Transverse colon (tissue), 3 donors: ENCODE data around the gene CCDC33.

Experiments used
- POLR2A ChIP-seq: fragments of 450-650 bp; IDR thresholded peaks from one replicate; pipeline ENCODE4 v1.6.1; 2016; ENCODE audit warnings: antibody characterized with exemption, mild to moderate bottlenecking, moderate library complexity
- TF ChIP-seq, protein P1 (sequence below), 5 experiments: fragments of 200-600 bp in 3 of 5; fragments of 450-650 bp in 2 of 5; sonication (generic) in 3 of 5; IDR thresholded peaks; 1 replicate in 2 of 5; 2 replicates in 3 of 5; pipeline ENCODE4 v1.5.1; 2016 to 2017; ENCODE audit warnings: antibody characterized with exemption in 5 of 5, inconsistent platforms in 3 of 5, mild to moderate bottlenecking in 2 of 5, moderate library complexity in 1 of 5

DNA sequence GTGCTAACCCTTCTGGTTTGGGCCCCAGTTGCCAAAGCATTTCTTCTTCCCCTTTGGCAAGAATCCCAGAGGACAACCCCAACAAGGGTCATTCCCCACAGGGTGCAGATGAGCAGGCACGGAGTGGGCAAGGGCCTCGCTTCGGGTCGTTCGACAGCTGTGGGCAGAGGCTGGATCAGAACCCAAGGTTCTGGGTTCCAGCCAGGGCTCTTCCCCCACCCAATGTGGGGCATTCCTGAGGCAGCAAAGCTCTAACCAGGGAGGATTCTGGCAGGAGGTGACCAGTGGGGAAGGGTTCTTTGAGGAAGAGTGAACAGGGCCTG is 83.0 kb downstream of the CCDC33 start:
- no peak for TF ChIP-seq POLR2A
- TF ChIP-seq, protein P1, sequence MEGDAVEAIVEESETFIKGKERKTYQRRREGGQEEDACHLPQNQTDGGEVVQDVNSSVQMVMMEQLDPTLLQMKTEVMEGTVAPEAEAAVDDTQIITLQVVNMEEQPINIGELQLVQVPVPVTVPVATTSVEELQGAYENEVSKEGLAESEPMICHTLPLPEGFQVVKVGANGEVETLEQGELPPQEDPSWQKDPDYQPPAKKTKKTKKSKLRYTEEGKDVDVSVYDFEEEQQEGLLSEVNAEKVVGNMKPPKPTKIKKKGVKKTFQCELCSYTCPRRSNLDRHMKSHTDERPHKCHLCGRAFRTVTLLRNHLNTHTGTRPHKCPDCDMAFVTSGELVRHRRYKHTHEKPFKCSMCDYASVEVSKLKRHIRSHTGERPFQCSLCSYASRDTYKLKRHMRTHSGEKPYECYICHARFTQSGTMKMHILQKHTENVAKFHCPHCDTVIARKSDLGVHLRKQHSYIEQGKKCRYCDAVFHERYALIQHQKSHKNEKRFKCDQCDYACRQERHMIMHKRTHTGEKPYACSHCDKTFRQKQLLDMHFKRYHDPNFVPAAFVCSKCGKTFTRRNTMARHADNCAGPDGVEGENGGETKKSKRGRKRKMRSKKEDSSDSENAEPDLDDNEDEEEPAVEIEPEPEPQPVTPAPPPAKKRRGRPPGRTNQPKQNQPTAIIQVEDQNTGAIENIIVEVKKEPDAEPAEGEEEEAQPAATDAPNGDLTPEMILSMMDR (IDR thresholded peaks at IDR 0.05): no peak
